ENCODE results near the gene ZSCAN10.
A peak's percentile ranks its signal among the peaks of the same experiment; 100 is the strongest.
"Not testable (repeated sequence)": the region's sequence is repeated elsewhere in the genome, so short reads cannot be mapped to it uniquely, and the experiment has no call there.

Gene ZSCAN10

DNA sequence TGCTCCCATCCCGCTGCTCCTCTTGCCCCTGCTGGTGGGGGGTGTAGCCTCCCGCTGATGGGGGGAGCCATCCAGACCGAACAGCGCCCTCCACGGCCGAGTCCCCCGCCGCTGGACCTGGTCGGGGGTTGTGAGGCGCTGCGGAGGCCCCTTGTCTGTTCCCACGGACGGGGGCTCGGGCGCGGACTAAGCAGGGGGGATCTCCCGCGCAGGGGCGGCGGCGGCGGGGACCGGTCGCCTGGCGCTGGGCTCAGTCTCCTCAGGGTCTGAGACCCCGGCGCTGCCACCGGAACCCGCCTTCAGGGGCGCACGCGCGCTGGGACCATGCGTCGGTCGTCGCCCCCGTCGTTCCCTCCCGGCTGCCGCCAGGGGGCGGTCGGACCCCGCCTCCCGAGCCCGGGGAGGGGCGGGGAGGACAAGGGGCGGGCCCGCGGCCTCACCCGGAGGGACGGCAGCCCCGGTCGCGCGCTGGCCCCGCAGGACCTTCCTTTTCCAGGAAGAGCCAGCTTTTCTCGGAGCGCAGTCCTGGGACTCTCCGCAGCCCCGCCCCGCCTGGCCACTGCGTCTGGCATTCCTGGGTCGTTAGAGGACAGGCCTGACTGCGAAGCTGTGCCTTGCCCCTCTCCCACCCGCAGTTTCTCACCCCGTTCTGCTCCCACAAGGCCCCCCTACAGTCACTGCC is 39.9 kb downstream of the ZSCAN10 start:
- peak; percentile 85 for DNase-seq

DNA sequence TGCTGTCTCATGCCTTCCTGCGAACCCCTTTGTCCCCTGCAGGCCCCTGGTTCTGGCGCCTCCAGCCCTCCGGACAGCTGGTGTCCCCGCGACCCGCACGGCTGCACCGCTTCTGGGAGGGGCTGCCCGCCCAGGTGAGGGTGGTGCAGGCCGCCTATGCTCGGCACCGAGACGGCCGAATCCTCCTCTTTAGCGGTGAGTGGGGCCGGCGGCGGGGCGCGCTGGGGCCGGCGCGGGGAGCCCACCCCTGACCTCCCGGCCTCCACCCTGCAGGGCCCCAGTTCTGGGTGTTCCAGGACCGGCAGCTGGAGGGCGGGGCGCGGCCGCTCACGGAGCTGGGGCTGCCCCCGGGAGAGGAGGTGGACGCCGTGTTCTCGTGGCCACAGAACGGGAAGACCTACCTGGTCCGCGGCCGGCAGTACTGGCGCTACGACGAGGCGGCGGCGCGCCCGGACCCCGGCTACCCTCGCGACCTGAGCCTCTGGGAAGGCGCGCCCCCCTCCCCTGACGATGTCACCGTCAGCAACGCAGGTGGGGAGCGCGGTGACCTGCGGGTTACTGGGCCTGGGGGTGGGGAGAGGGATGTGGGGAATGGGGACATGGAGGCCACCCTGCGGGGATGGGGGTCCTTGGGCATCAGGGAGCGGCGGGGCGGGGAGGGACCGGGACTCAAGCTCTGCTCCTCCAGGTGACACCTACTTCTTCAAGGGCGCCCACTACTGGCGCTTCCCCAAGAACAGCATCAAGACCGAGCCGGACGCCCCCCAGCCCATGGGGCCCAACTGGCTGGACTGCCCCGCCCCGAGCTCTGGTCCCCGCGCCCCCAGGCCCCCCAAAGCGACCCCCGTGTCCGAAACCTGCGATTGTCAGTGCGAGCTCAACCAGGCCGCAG is 40.7 kb downstream of the ZSCAN10 start:
- DNase-seq: peak; percentile 45

DNA sequence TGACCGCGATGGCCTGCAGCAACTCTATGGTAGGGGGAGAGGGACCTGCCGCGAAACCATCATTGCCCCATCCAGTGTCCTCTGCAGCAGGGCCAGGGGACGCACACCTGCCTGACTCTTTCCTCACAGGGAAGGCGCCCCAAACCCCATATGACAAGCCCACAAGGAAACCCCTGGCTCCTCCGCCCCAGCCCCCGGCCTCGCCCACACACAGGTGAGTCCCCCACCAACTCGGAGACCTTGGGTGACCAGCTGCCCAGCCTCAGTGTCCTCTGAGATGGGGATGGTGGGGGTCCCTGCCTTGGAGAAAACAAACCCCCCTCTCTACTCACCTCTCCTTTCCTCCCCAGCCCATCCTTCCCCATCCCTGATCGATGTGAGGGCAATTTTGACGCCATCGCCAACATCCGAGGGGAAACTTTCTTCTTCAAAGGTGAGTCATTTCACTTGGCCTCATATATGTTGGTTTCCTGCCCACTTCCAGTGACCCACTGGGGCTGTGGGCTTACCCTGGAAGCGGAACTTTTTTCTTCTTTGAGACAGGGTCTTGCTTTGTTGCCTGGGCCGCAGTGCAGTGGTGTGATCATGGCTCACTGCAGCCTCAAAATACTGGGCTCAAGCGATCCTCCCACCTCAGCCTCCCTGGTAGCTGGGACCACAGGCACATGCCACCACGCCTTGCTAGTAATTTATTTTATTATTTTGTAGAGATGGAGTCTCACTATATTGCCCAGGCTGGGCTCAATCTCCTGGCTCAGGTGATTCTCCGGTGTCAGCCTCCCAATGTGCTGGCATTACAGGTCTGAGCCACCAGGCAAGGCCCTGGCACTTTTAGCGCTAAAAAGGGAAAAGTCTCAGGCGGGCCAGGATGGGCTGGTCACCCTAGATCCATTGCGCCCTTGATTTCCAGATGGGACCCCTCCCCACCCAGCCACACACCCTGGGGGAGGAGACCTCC is 41.6 kb downstream of the ZSCAN10 start:
- no peak for DNase-seq

DNA sequence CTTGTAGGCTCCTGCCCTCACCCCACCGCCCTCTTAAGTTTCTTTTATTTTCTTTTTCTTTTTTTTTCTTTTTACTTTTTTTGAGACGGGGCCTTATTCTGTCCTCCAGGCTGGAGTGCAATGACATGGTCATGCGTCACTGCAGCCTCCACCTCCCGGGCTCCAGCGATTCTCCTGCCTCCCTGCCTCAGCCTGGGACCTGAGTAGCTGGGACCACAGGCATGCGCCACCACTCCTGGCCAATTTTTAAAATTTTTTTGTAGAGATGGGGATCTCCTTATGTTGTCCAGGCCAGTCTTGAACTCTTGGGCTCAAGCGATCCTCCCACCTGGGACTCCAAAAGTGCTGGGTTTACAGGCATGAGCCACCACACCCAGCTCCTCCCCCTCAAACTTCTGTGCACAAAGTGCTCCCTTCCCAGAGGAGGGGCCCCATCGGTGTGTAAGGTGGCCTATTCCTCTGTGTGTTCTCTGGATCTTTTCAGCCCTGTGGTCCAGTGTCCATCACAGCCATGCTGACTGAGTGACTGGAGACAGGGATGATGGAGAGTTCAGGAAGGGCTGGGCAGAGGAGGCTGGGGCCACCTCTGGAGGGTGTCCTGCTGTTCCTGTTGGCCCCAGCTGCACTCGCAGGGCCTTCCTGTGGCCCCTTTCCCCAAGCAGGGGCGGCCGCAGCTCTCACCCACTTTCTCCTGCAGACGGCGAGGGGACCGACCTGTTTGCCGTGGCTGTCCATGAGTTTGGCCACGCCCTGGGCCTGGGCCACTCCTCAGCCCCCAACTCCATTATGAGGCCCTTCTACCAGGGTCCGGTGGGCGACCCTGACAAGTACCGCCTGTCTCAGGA is 42.5 kb downstream of the ZSCAN10 start:
- DNase-seq: no peak

DNA sequence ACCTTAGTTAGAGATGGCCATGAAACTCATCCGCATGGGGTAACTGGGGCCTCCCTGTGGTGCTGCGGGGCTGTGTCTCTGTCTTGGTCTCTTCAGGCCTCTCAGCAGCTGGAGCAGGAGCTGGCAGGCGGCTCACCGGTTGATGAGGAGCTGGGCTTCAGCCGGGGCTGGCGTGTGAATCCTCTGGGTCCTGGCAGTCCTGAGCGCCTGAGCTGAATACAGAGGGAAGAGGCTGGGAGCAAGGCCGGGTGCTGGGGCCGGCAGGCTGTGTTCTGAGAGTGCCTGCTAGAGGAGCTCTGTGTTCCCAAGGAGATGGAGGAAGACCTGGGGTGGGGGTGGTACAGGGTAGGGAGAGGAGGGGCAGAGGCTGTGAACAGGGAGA is 43.4 kb downstream of the ZSCAN10 start:
- not testable (repeated sequence) for DNase-seq

DNA sequence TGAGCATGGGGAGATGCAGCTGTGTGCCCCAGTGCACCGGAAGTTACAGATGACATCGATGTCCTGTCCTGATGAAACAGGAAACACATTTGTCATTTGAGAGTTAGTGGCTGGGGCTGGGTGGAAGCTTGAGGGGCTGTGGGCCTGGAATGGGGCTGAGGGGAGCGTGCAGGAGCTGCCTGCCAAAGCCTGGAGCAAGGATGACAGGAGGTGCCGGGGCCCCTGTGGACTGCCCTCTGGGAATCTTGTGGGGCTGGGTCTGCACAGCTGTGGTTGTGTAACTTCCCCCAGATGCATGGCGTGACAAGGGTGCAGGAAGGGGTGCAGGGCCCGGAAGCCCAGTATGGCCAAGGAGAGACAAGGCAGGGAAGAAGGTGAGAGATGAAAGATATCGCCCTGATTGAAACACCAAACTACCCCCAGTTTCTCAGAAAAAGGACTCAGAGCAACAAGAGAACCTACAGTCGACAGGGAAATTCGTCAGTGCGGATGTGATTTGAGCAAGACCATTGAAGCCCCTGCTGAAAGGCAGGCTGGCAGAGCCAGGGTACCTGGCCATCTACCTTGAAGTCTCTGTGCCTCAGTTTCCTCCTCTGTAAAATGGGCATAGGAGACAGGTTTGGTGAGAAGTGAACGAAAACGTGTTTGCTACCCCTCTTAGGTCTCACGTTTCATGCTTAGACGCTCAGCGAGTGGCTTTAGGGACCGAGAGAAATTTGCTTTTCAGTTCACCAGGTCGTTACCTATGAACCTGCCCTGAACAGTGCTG is 43.9 kb downstream of the ZSCAN10 start:
- DNase-seq: no peak

DNA sequence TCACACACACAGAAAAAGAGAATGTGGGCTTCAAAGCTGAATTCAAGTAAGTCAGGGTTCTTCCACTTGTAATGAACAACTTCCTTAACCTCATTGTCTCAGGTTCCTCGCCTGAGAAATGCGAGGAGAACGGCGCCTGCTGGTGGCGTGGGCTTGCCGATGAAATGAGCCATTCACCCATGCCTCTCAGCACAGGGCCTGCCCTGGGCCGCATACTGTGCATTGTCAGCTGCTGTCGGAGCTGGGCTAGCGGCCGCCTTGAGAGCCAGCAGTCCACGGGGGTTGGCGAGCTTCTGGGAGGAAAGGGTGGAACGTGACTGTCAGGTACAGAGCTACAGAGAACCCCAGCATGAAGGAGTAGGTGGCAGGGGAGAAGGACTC is 45.8 kb downstream of the ZSCAN10 start:
- DNase-seq: not testable (repeated sequence)

DNA sequence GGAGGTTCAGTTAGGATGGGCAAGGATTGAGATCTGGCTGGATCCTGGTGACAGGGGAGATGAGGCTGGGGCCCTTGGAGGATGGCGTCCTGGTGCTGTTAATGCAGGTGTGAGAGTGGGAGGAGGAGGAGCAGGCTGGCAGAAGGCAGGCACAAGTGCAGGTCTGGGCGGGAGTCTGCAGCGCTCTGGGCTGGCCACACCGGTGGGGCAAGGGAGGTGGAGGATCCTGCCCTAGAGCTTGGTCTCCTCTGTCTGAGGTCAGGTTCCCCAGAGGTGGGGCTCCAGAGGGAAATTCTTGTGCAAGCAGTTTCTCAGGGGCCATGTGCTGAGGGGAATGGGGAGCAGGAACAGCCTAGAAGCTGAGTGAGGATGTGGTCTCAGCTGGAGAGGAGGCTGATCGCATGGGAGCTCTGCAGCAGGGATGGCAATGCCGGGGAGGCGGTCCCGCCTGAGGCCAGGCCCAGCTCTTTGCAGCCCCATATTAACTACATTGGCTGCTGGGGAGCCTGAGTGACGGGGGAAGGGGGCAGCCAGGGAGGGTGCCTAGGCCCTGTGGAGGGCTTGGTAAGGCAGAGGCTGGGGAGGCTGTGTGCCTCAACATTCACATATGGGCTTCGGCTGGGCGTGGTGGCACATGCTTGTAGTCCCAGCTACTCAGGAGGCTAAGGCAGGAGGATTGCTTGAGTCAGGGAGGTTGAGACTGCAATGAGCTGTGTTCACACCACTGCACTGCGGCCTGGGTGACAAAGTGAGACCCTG is 46.3 kb downstream of the ZSCAN10 start:
- DNase-seq: not testable (repeated sequence)

DNA sequence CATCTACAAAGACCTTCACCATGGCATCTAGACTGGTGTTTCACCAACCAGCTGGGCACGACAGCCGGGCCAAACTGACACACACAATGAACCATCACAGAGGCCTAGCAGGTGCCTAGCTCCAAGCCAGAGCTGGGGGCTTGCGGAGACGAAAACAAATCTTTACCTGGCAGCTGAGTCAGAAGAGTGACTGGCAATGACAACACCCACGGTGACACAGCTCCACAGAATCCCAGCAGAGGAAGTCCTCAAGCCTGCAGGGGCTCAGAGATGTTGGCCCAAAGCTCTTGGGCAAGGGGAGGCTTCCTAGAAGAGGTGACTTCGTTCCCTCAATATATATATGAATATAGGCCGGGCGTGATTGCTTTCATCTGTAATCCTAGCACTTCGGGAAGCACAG is 47.6 kb downstream of the ZSCAN10 start:
- DNase-seq: no peak

DNA sequence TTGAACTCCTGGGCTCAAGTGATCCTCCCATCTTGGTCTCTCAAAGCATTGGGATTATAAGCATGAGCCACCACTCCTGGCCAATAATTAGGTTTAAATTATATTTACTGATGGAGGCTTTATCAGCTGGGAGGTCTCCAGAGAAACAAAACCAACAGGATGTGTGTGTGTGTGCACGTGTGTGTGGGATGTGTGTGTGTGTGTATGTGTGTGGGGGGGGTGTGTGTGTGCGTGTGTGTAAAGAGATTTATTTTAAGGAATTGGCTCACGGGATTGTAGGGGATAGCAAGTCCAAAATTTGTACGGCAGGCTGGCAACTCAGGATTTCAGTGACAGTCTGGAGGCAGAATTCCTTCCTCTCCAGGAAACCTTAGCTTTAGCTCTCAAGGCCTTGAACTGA is 48.1 kb downstream of the ZSCAN10 start:
- DNase-seq: no peak

DNA sequence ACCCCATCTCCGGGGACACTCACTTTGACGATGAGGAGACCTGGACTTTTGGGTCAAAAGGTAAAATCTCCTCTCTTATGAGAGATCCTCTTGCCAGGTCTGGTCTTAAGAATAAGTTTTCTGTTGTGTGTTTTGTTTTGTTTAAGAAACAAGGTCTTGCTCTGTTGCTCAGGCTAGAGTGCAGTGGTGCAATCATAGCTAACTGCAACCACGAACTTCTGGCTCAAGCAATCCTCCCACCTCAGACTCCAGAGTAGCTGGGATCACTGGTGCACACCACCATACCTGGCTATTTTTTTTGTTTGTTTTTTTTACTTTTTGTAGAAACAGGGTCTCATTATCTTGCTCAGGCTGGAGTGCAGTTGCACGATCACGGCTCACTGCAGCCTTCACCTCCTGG is 48.6 kb downstream of the ZSCAN10 start:
- DNase-seq: no peak

DNA sequence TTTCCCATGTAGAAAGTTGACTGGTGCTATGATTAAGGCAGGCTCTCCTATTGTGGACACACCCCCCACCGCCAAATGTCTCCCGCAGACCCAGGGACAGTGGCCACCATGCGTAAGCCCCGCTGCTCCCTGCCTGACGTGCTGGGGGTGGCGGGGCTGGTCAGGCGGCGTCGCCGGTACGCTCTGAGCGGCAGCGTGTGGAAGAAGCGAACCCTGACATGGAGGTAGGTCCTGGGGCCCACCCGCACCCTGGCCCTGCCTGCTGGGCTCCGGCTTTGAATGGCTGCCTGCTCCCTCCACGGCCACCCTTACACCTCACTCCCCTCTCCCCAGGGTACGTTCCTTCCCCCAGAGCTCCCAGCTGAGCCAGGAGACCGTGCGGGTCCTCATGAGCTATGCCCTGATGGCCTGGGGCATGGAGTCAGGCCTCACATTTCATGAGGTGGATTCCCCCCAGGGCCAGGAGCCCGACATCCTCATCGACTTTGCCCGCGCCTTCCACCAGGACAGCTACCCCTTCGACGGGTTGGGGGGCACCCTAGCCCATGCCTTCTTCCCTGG is 49.1 kb downstream of the ZSCAN10 start:
- no peak for DNase-seq

DNA sequence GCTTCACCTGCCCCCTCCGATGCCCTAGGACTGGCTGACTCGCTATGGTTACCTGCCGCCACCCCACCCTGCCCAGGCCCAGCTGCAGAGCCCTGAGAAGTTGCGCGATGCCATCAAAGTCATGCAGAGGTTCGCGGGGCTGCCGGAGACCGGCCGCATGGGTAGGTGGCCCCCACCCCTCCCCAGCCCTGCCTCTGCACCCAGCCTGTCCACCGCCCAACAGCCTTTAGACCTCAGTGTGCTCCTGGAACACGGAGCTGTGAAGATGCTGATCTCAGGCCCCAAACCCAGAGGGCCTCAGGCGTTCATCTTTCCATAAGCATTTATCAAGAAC is 51.7 kb downstream of the ZSCAN10 start:
- no peak for DNase-seq

DNA sequence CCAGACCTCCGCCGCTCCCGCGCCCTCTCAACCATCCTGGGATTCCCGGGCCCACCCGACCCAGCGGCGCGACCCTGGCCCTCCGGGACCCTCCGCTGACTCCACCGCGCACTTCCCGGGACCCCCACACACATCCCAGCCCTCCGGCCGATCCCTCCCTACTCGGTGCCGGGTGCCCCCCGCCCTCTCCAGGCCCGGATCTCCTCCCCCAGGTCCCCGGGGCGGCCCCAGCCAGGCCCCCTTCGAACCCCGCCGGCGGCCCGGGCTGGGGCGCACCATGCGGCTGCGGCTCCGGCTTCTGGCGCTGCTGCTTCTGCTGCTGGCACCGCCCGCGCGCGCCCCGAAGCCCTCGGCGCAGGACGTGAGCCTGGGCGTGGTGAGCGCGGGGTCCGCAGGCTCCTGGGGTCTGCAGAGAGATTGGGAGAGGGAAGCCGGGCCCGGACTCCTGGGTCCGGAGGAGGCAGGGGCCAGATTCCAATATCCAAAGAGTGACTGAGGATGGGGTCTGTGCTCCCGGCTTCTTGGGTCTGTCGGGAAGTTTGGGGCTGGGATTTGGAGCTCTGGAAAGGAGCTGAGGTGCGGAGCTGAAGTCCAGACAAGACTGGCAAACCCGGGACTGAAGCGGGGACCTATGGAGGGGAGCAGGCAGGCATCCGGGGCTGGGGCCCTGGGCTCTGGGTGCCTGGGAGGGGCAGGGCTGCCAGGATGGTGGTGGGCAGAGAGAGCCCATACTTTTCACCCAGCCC is 52.3 kb downstream of the ZSCAN10 start:
- no peak for DNase-seq

DNA sequence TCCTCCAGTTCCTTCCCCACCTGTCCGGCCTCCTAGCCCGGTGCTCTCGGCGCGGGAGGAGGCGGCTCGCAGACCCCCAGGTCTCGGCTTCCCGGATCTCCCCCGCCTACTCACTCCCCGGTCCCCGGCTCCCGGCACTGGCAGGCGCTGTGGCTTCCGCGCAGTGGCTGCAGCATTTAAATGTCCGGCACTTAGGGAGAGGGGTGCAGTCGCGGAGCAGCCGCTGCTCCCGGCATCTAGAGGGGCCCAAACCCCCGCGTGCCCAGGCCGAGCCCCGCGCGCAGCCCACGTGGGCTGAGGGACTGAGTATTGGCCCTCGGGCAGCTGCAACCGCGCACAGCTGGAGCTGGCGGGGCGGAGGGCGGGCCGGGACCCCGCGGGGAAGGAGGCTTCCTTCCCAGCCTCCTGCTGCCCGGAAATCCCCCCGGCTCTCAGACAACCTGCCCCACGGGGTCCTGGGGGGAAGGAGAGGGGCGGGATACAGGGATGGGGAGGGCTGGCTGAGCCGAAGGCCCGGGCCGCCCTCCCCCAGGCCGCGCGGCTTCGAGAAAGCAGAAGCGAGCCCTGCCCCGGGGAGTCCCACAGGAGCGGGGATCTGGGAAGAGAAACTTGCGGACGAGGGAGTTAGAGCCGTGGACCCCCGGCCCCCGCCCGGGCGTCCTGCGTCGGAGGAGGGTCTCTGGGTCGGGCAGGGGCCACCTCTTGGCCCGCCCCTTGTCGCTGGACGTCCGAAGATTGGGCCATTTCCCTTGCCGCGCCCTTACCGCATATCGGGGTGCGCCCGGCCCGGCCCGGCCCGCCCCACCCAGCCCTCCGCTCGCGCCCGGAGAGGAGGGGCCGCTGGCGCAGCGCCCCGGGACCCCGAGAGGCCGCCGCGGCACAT is 53.1 kb downstream of the ZSCAN10 start, which contains the start of gene MMP25:
Gene MMP25 (plus strand): TSS at position 804 of the 883 bp plus-strand sequence. CDS start 357 bp downstream, outside the sequence.
- no peak for DNase-seq

DNA sequence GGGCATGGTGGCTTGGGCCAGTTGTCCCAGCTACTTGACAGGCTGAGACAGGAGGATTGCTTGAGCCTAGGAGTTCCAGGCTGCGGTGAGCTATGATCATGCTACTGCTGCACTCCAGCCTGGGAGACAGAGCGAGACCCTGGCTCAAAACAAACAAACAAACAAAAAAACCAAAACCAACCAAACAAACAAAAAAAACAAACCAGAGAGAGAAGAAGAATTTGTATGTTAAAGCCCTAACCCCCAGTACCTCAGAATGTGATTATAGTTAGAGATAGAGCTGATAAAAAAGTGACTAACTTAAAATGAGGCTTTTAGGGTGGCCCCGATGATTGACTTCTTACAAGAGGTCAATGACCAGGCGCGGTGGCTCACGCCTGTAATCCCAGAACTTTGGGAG is 54.4 kb downstream of the ZSCAN10 start:
- no peak for DNase-seq

DNA sequence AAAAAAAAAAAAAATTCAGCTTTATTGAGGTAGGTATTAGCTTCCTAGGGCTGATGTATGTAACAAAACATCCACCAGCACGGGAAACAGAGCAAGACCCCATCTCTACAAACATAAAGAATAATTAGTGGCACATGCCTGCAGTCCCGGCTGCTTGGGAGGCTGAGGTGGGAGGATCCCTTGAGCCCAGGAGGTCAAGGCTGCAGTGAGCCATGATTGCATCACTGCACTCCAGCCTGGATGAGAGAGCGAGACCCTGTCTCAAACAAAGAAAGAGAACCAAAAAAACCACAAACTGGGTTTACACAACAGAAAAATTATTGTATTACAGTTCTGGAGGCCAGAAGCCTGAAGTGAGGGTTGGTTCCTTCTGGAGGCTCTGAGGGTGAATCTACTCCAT is 56.7 kb downstream of the ZSCAN10 start:
- no peak for DNase-seq

DNA sequence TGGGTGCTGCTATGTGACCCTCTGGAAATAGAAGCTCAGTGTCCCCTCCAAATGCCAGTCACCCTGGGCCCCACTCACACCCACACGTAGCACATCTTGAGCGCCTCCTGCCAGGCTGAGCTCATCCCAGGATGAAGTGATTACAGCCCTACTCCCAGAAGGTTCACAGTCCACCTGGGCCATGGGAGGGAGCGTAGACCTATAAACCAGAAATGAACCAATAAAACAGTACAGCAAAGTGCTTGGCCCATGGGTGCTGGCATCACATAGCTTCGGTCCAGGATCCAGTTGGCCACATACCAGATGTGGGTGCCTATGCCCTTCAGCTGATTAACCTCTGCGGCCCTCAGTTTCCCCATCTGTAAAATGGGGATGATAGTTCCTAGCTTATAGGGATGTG is 60.2 kb downstream of the ZSCAN10 start:
- DNase-seq: no peak

Data from central memory CD4-positive, alpha-beta T cell (primary cell).